Panc1 (cell line): ENCODE results near the gene IL3RA.

Experiments used
- POLR2AphosphoS5 ChIP-seq: IDR thresholded peaks from 2 replicates; pipeline ENCODE4 v1.6.1; 2012; ENCODE audit warnings: mild to moderate bottlenecking, low read depth, low read length, moderate library complexity
- TCF7L2 ChIP-seq: IDR thresholded peaks from 2 replicates; pipeline ENCODE4 v1.6.1; 2011; ENCODE audit warnings: mild to moderate bottlenecking, low read depth, low read length, inconsistent platforms
- TF ChIP-seq, protein P1 (sequence below): fragments of 450-650 bp; IDR thresholded peaks from 2 replicates; pipeline ENCODE4 v1.5.1; 2017; ENCODE audit warnings: mild to moderate bottlenecking
- TF ChIP-seq, protein P2 (sequence below), 2 experiments: IDR thresholded peaks; 2 replicates each; pipeline ENCODE4 v1.6.1; 2011 to 2012; ENCODE audit warnings: low read depth in 2 of 2, control low read depth in 1 of 2, low read length in 1 of 2, mild to moderate bottlenecking in 1 of 2, moderate library complexity in 1 of 2; ENCODE audit not compliant: insufficient read depth in 1 of 2

DNA sequence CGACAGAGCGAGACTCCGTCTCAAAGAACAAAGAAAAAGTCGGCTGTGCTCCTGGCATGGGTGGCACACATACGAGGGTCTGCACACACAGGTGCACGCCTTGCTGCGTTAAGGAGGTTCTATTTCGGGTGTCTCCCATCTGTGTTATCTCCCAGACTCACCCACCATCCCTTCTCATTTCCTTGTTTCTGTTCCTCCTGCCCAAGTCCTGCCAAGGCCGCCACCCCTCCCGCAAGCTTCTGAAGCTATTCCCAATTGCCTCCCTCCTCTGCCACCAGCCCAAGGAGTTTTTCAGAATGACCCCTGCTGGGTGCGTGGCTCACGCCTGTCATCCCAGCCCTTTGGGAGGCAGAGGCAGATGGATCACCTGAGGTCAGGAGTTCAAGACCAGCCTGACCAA, 6.0 kb upstream of the IL3RA start:
- TF ChIP-seq, protein P1, sequence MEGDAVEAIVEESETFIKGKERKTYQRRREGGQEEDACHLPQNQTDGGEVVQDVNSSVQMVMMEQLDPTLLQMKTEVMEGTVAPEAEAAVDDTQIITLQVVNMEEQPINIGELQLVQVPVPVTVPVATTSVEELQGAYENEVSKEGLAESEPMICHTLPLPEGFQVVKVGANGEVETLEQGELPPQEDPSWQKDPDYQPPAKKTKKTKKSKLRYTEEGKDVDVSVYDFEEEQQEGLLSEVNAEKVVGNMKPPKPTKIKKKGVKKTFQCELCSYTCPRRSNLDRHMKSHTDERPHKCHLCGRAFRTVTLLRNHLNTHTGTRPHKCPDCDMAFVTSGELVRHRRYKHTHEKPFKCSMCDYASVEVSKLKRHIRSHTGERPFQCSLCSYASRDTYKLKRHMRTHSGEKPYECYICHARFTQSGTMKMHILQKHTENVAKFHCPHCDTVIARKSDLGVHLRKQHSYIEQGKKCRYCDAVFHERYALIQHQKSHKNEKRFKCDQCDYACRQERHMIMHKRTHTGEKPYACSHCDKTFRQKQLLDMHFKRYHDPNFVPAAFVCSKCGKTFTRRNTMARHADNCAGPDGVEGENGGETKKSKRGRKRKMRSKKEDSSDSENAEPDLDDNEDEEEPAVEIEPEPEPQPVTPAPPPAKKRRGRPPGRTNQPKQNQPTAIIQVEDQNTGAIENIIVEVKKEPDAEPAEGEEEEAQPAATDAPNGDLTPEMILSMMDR = no peak
- TF ChIP-seq POLR2AphosphoS5 = no peak
- TF ChIP-seq, protein P2, sequence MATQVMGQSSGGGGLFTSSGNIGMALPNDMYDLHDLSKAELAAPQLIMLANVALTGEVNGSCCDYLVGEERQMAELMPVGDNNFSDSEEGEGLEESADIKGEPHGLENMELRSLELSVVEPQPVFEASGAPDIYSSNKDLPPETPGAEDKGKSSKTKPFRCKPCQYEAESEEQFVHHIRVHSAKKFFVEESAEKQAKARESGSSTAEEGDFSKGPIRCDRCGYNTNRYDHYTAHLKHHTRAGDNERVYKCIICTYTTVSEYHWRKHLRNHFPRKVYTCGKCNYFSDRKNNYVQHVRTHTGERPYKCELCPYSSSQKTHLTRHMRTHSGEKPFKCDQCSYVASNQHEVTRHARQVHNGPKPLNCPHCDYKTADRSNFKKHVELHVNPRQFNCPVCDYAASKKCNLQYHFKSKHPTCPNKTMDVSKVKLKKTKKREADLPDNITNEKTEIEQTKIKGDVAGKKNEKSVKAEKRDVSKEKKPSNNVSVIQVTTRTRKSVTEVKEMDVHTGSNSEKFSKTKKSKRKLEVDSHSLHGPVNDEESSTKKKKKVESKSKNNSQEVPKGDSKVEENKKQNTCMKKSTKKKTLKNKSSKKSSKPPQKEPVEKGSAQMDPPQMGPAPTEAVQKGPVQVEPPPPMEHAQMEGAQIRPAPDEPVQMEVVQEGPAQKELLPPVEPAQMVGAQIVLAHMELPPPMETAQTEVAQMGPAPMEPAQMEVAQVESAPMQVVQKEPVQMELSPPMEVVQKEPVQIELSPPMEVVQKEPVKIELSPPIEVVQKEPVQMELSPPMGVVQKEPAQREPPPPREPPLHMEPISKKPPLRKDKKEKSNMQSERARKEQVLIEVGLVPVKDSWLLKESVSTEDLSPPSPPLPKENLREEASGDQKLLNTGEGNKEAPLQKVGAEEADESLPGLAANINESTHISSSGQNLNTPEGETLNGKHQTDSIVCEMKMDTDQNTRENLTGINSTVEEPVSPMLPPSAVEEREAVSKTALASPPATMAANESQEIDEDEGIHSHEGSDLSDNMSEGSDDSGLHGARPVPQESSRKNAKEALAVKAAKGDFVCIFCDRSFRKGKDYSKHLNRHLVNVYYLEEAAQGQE (IDR thresholded peaks at IDR 0.05; ENCODE audit: insufficient read depth in 1 of 2, low read depth in 2 of 2, low read length in 1 of 2) = no peak
- TF ChIP-seq TCF7L2 = no peak
